Measurements from ENCODE around the gene NUP98.
A peak's percentile ranks its signal among the peaks of the same experiment; 100 is the strongest.

The NUP98 gene

DNA sequence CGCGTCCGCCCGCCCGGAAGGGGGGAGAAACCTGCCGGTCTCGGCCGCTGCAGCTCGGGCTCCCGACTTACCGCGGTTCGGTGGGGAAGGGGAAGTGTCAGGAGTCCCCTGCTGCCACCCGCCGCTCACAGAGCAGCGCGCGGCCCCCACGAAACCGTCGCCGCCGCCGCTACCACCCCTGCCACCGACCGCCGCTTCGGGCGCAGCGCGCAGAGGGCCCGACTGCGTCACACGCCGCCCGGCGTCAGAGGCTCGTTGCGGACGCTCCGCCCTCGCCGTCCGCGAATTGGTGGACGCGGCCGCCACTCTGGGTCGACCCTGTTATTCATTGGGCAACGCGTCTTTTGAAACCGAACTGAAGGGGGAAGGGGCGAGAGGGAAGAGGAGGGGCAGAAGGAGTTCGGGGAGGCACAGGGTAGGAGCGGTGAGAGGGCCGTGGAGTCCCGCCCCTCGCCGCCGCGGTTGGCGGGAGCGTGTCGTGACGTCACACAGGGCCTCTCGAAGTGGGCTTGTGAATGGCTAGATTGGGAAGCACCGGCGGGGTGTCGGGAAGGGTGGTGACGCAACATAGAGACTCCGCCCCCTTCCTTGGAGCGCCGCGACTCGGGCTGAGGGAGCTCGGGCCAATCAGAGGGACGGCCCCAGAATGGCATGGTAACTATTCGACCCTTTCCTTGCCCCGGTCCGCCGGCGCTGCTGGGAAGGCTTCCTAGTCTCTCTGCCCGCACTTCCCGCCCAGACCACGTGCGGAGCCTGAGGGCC, at the start of gene NUP98:
Gene NUP98 (minus strand): TSS at position 226 of the 762 bp plus-strand sequence. CDS start 15,437 bp downstream, outside the sequence.
- DNase-seq: peak; percentile 99

DNA sequence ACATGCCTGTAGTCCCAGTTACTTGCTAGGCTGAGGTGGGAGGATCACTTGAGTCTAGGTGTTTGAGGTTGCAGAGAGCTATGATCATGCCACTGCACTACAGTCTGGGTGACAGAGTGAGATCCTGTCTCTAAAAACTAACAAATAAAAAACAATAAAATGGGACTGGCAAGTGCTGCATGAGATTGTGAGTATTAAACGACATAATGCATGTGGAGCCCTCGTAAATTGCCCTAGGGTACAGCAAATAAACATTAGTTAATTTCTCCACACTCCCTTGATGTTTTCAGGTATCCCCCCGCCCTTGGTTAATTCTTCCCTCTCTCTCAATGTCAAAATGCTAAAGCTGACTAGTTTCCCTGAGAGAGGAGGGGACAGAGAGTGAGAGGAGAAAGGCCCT, 48.3 kb upstream of the NUP98 start:
- no peak for DNase-seq

DNA sequence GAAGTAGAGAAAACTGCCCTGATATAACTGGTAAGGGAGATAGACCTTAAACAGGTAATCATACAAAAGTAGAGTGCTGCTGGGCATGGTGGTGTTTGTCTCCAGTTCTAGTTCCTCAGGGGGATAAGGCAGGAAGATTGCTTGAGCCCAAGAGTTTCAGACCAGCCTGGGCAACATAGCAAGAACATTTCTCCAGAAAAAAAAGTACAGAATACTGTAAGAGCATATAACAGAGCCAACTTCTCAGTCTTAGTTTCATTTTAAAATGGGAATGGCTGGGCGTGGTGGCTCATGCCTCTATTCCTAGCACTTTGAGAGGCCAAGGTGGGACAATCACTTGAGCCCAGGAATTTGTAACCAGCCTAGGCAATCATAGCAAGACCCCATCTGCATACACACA, 47.9 kb upstream of the NUP98 start:
- no peak for DNase-seq

DNA sequence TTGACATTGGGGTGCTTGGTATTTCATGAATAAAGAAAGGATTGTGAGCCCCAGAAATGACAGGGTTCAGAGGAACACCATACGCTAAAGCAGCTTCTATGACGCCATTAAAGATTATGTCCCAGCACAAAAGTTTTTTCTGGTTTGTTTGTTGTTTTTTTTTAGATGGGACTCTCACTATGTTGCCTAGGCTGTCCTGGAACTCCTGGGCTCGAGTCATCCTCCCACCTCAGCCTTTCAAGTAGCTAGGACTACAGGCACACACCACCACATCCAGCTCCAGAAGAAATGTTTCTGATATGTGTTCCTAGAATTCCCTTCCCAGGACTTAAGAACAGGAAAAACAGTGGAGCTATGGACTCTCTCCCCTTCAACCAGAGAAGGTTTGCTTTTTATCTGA, 46.0 kb upstream of the NUP98 start:
- DNase-seq: no peak

DNA sequence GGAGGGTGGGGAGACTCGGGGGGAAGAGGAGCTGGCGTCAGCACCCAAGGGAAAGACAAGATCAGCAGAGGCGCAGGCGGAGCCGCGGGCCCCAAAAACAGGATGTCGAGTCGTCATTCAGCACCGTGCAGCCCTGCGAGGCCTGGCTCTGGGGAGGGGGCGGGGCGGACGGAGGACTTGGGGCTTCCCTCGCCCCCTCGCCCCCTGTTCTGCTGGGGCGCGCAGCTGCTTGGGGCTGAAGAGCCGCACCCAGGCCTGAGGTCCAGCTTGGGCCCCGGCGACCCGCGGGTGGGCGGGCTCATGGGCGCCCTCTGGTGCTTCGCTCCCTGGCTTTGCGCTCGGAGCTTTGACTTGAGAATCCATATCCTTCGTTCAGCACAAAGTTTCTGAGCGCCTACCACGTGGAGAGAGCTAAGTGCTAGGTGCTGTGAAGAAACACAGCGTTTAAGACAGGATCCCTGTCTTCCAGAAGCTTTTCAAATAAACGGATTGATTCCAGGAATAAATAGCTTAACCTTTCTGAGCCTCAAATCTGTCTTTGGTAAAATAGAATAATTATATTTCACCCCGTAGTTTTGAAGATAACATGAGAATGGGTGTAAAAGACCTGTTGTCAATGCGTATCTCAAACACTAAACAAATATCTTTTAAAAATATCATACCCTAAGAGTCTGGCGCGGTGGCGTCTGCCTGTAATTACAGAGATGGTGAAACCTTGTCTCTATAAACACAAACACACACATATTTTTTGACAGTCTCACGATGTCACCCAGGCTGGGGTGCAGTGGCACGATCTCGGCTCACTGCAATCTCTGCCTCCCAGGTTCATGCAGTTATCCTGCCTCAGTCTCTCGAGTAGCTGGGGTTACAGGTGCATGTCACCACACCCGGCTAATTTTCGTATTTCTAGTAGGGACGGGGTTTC, 44.3 kb upstream of the NUP98 start:
- DNase-seq: peak; percentile 97

DNA sequence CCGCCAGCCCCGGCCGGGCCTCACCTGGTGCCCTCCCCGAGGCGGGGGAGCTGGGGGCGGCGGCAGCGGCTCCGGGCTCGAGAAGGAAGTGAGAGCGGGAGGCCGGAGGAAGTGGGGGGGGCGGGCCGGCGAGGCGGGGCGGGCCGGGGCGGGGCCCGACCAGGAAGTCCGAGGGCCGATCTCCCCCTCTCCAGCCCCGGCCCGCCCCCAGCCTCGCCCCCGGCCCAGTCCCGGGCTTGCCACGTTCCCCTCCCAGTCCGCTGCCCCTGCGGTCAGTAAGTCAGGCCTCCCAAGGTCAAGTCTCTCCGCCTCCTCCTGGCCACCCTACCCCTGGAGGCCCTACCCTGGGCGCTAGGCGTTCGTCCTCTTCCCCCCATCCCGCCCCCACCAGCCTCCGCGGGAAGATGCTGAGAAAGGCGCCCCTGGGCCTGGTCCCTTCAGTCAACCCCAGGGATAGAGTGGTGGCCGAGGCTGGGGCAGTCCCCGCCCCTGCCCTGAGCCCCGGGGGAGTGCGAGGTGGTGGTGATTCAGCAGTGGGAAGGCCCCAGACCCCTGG, 43.6 kb upstream of the NUP98 start, which contains the start of gene RHOG:
Gene RHOG (minus strand): TSS at position 90 of the 556 bp plus-strand sequence. CDS start 12,821 bp downstream, outside the sequence.
- no peak for DNase-seq

DNA sequence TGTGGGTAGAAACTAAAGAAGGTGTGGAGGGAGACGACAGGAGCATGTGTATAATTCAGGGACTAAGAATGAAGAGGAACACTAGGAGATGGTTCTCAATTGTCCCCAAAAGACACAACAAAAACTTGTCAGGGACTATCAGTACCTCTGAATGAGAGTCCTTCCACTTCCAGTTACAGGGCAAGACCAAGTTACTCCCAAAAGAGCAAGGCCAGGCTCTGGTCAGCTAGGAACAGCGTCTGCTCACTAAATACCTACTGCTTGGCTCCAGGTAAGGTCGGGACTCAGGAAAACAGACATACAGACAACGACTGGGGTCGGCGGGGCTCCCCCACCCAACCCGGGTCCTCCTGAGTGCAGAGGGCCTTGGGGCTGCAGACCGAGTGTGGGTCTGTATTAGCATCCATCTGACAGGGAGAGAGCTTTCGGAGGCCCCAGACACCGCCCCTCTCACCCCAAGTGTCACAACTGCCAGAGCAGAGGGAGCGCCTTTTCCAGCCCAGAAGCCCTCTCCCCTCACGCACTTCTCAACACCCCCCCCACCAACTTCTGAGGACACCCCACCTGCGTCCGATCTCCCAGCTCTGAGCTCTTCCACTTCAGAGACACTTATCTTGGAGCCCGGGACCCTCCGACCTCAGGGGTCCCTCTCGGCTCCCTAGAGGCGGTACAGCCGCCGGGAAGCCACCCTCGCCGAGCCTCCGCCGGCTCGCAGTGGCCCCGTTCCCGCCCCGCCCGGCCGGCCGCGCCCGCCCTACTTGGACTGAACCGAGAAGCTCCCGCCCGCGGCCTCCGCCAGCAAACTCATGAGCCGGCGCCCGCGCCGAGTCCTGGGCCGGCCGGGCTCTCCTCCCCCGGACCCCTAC, 42.9 kb upstream of the NUP98 start:
- peak; percentile 47 for DNase-seq

DNA sequence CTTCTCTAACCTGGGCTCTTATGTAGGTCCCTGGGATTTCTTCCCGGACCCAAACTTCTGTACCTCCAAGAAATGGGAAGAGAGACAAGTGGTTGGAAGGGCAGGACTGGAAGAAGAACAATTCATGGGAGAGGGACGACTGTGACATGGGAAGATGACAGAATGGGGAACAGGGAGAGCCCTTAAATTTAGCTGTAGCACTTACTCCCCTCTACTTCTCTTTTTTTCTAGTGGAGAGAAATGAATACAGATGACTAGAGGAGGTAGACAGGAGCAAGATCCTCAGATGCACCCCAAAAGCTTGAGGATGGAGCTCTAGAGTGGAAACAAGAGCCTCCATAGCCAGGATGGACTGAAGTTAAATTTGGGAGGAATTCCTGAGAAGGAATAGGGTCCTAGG, 41.1 kb upstream of the NUP98 start:
- DNase-seq: no peak

DNA sequence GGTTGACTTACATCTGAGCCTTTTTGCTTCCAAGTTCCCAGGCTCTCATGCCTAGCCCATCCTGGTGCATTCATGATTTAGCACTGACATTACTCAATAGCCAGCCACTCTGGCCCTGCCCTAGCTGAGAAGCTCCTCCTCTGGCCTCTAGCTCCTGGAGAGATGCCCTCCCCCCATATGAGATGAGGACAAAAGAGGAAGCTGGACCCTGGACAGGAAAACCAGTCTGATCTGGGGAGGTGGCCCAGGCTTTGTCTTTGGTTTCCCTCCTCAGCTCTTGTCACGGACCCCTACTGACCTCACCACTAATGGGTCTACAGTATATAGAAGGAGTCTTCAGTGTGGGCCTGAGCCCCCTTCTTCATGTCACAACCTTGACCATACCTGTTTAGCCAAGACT, 40.4 kb upstream of the NUP98 start:
- DNase-seq: no peak

DNA sequence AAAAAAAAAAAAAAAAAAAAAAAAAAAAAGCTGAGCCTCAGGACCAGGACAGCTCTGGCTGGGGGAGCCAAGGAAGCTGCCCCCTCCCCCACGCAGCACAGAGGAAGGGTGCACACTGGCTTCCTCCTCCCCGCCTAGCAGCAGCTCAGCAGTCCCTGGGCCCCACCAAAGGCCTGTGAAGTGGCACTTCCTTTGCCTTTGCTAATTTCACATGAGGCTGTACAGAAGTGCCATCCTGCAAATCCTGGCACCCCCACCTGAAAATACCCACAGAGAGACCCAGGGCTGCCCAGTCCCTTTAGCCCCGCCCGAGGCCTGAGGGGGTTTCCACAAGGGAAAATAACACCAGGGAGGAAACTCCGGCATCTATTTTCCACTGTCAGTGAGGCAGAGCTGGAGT, 39.5 kb upstream of the NUP98 start:
- DNase-seq: no peak

DNA sequence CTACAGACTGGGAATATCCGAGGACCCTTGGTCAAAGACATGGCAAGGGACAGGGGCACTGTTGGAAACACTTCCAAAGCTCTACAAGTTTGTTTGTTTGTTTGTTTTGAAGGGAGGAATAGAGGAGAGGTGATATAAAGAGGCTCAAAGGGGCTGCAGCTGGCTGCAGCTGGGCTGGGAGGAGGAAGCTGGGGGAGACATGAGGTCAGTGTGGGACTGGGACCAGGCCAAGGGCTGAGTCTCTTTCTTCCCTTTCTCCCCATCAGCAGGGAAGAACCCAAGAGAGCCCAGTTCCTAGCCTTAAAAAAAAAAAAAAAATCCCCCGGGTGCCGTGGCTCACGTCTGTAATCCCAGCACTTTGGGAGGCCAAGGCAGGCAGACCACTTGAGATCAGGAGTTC, 38.4 kb upstream of the NUP98 start:
- no peak for DNase-seq

DNA sequence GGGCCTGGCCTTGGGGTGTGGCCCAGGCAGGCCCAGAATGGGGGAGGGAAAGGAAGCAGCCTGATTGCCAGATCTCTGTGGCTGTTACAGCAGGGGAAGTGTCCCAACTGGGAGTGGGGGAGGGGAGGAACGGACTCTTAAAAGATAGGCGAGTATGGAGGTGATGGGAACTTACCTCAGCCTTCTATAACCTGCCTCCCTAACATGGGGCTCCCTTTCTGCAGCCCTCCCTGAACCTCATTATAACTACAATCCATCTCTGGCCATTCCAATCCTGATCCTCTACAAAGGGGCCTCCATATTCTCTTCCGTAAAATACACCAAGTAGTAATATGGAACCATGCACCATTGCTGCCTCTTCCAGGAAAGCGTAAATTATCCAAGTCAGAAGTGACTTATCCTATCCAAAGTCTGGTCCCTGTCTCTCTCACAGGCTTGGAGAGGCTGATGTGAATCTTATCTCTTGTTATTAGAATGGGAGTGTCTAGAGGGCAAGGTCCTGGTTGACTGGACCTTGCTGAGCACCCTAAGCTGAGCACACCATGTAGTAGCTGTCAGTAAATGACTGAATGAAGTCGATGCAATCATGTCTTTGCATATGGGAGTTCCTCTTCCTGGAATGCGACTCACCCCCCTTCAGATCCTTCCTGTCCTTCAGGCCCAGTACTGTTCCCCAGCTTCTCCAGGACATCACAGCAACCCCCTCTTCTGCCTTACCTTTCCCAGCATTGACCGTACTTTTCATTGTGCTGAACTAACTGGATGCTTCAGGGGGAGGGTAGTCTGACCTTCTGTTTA, 37.5 kb upstream of the NUP98 start:
- DNase-seq: no peak

DNA sequence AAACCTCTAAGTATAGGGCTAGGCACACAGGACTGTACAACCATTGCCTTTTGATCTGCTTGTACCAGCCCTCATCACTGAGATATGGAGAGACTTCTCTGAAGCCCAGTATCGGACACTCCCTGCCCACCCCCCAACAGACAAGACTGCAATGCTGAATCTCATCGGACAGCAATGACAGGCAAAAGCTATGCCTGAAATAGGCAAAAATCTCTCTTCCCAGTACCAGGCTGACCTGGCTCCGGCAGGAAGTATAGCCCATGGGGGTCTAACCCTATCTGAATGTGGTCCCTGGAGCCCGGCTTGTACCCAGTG, 37.0 kb upstream of the NUP98 start:
- DNase-seq: no peak

DNA sequence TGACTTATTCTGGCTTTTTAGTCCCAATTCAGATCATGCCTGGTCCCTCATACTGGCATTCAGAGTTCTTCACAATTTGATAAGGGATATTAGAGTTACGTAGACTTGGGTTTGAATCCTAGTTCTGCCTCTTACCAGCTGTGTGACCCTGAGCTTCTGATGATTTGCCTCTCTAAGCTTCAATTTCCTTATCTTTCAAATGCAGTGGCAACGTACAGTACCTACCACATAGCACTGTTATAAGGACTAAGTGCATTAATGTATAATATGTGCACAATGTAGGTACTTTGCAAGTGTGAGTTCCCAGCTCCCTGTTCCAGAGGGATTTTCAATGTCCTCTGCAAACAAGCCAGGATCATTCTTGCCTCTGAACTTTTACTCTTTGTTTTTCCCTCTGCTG, 36.1 kb upstream of the NUP98 start:
- no peak for DNase-seq

DNA sequence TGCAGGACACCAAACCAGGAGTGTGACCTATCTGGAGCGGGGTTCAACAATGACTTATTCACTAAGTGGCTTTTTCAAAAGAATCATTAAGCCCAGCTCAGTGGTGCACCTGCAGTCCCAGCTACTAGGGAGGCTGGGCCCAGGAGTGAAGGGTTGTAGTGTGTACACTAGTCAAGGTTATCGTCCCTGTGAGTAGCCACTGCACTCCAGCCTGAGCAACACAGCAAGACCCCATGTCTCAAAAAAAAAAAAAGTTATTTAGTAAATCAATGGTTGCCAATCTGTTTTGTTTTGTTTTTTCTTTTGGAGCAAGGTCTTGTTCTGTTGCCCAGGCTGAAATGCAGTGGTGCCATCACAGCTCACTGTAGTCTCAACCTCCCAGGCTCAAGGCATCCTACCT, 35.5 kb upstream of the NUP98 start:
- DNase-seq: no peak

DNA sequence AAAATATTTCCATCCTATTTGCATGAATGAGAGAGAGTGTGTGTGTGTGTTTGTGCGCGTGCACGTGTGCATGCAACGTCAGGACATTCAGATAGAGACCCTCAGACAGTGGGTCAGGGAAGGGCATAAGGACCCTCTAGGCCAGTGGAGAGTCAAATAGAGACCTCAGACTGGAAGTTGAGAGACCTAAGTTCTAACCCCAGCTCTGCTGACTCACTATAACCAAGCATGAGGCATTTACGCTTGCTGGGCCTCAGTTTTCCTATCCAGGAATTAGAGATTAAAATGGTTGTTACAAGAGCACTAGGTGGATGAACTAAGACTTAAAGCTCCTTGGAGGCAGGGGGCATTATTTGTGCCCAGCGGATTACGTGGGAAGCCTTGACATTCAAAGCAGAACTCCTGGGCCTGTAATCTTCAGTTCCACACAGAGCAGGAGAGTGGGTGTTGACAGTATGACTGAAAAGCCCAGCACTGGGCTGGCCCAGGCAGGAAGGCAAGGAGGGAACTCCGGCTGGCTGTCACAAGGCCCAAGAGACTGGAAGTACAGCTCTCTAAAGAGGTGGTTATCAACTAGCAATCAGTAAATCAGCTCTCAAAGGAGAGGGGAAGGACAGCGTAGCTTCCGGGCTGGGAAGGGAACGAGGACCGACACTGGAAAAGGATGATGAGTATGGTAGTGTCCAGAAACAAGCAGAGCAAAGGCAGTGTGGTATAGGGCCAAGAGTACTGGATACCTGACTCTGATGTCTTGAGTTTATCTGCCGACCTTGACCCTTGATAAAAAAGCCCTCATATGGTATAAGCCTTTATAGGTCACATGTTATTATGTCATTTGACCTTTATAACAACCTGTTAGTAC, 34.3 kb upstream of the NUP98 start:
- no peak for DNase-seq

DNA sequence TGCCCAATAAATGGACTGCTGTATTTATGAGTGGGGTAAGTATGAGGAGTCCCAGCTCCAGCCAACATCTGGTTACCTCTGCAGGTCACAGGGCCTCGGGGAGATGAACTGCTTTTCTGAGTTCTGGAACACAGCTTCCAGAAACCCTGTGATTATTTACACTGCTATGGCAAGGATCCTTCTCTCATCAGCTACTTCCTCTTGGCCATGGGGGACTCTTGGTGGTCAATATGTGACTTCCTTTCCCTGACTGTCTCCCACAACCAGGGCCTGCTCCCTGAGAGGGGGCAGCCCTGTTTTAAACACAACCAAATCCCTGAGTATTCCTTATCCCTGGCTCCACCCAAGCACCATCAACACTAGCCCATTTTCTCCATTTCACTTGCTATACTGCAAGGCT, 33.4 kb upstream of the NUP98 start:
- DNase-seq: no peak

DNA sequence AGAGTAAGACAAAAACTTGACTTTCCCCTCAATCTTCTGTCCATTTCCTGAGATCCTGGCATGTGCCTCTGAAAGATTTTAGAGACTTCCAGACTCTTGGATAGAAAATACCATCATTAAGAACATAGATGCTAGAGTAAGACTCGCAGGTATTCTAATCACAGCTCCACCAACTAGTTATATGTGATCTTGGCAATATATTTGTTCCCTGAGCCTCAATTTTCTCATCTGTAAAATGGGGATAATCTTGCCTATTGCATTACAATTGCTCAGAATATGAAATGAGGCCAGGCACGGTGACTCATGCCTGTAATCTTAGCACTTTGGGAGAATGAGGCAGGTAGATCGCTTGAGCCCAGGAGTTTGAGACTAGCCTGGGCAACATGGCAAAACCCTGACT, 32.7 kb upstream of the NUP98 start:
- DNase-seq: no peak

DNA sequence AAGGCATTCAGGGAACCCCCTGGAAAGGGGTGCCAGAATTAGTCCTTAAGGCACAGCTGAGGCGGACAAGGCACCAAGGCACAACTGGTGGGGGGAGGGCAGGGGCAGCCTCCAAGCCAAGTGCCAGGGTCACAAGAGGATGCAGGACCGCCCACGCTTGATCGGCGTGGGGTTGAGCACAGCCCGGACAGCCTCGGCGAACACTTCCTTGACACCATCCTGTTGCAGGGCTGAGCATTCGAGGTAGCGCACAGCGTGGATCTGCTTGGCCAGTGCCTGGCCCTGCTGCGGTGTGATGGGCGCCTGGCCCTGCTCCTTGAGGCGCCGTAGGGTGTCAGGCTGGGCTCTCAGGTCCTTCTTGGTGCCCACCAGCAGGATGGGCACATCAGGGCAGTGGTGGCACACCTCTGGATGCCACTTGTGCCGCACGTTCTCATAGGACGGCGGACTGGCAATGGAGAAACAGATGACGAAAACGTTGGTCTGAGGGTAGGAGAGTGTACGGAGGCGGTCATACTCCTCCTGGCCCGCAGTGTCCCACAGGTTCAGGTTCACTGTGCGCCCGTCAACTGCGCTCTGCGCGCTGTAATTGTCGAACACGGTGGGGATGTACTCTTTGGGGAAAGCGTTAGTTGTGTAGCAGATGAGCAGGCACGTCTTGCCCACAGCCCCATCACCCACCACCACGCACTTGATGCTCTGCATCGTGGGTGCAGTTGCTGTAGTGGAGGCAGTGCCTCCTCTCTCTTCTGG, 30.3 kb upstream of the NUP98 start:
- DNase-seq: no peak

DNA sequence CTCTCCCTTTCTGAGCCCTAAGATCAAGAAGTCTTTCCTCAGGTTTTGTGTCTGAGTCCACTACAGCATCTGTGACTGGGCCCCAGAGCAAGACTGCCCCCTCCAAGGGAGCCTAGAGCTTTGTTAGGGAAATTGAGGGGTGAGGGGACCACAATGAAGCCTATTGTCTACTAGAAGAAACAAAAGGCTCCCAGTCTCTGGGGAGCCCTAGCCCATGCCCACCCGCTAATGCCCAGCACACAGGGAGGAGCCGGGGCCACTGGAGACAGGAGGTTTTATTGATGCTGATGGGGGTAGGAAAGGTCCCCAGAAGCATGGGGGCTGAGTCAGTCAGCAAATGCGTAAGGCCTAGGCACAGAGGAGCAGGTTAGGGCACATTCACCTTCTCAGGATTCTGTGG, 29.4 kb upstream of the NUP98 start:
- DNase-seq: no peak

Data from stimulated activated naive CD4-positive, alpha-beta T cell treated with Interleukin-2 at 50 U/mL for 16 hours (primary cell).